Esophagus muscularis mucosa (tissue), 4 donors: Measurements from ENCODE around the gene SPARC. TPM values are rescaled to one million over a fixed set of nuclear protein-coding genes. Genes with fewer than 3 reads are reported as not detected.

Experiments used
- DNase-seq: peaks from one replicate; pipeline ENCODE4 v3.0.0-alpha.2; 2017; ENCODE audit errors: extremely low spot score
- H3K27ac ChIP-seq, 4 donors: fragments of 200-600 bp; sonication (generic); replicated peaks in 1 of 4; 1 replicate in 3 of 4; 2 replicates in 1 of 4; pipeline ENCODE4 v1.5.1; 2016 to 2019; ENCODE audit warnings: mild to moderate bottlenecking in 1 of 4
- H3K27me3 ChIP-seq, 4 donors: fragments of 200-600 bp; sonication (generic); one replicate each; pipeline versions ENCODE4 v1.5.1 to v1.6.0; 2016 to 2019
- H3K36me3 ChIP-seq, 4 donors: fragments of 200-600 bp; sonication (generic); one replicate each; pipeline ENCODE4 v1.5.1; 2016 to 2019
- H3K4me1 ChIP-seq, 4 donors: fragments of 200-600 bp; sonication (generic); one replicate each; pipeline ENCODE4 v1.5.1; 2016 to 2019
- H3K4me3 ChIP-seq, 4 donors: fragments of 200-600 bp; sonication (generic); 1 replicate in 2 of 4; 2 replicates in 2 of 4; pipeline ENCODE4 v1.5.1; 2016 to 2019; ENCODE audit warnings: mild to moderate bottlenecking in 4 of 4, moderate library complexity in 1 of 4
- H3K9me3 ChIP-seq, 4 donors: fragments of 200-600 bp; sonication (generic); 1 replicate in 3 of 4; 2 replicates in 1 of 4; pipeline ENCODE4 v1.5.1; 2016 to 2019
- EP300 ChIP-seq: sonication (generic); formaldehyde crosslinking; IDR thresholded peaks from one replicate; pipeline ENCODE4 v1.6.1; 2017; ENCODE audit warnings: antibody characterized with exemption
- POLR2A ChIP-seq: fragments of 450-650 bp; IDR thresholded peaks from one replicate; pipeline ENCODE4 v1.6.1; 2017; ENCODE audit warnings: antibody characterized with exemption, moderate library complexity, mild to moderate bottlenecking, low read depth
- POLR2AphosphoS5 ChIP-seq, 2 donors: sonication (generic); formaldehyde crosslinking; IDR thresholded peaks; one replicate each; pipeline ENCODE4 v1.6.1; 2017; ENCODE audit warnings: antibody characterized with exemption in 2 of 2
- WGBS: methylation state at CpG from one replicate; pipeline ENCODE4 v1.1.5; 2018; 5-methylcytosine and 5-hydroxymethylcytosine counted together
- intact Hi-C: fragments of 100-400 bp; cut with DNase I; formaldehyde crosslinking; loops from one replicate; pipeline ENCODE4 v1.15.1; 2023
- total RNA-seq, 4 donors: library from RNA; depleted of rRNA; stranded (reverse); fragments of >200 nt; gene quantifications; one replicate each; pipeline versions ENCODE4 v1.1.0 to v1.2.1, GENCODE V29; 2016
- TF ChIP-seq, protein P1 (sequence below), 3 experiments: fragments of 200-600 bp in 2 of 3; fragments of 450-650 bp in 1 of 3; sonication (generic) in 2 of 3; IDR thresholded peaks; one replicate each; pipeline ENCODE4 v1.5.1; 2017 to 2019; ENCODE audit warnings: antibody characterized with exemption in 3 of 3, mild to moderate bottlenecking in 2 of 3, moderate library complexity in 1 of 3

Gene SPARC, protein sequence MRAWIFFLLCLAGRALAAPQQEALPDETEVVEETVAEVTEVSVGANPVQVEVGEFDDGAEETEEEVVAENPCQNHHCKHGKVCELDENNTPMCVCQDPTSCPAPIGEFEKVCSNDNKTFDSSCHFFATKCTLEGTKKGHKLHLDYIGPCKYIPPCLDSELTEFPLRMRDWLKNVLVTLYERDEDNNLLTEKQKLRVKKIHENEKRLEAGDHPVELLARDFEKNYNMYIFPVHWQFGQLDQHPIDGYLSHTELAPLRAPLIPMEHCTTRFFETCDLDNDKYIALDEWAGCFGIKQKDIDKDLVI
- 100 to 1,000 TPM; 269 to 875 (median 432) TPM for total RNA-seq

DNA sequence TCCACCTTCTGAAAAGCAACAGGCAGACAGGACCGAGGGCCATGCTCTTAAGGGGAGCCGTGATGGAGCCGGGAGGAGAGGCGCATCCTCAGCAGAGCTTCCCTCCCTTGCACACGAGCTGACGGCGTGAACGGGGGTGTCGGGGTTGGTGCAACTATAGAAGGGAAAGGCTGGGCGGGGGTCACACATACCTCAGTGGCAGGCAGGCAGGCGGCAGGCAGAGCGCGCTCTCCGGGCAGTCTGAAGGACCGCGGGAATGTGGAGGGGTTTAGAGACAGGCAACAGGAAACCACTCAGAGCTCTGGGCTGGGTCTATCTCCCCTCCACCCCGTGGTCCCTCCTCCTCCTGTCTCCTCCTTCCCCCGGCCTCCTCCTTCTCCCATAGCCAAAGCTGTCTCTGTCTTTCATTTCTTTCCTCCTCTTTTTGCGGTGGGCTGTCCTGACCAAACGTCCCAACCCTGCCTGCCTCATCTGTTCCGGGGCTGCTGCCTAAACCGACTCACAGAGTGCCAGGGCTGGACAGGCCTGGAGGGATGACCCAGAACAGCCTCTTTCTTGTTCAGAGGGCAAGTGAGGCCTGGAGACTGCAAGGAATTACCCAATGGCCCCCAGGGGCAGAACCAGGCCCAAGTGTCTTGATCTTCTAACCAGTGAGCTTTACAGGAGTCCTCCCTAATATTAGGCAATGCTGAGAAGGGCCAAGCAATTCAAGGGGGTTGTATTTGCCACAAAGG, at the start of gene SPARC:
Gene SPARC, minus strand, starts transcription at position 242 of the 734 bp plus-strand sequence. CDS start 10,727 bp downstream, outside the sequence.
- Histone ChIP-seq H3K27ac (peak within 1 kb of the TSS; percentile 86 to 92 (median 88)), H3K36me3 (peaks cover 0 to 9% (median 0%) of the 10 kb centered on the region in 4 donors), H3K4me3 (peak within 1 kb of the TSS; percentile 56 to 77 (median 68)), H3K9me3 (no peaks in the 10 kb centered on the region), H3K27me3 (no peaks in the 10 kb centered on the region), H3K4me1 (peaks cover 20 to 60% (median 59%) of the 10 kb centered on the region in 4 donors)
- DNase-seq, result peak; percentile 96
- intact Hi-C loops, result no loop called here
- 4% methylated on average over 22 of the region's 22 CpGs for WGBS
- peak; percentile 66 to 91 for TF ChIP-seq POLR2AphosphoS5 (IDR thresholded peaks at IDR 0.05)
- peak; percentile 66 for TF ChIP-seq POLR2A
- TF ChIP-seq, protein P1, sequence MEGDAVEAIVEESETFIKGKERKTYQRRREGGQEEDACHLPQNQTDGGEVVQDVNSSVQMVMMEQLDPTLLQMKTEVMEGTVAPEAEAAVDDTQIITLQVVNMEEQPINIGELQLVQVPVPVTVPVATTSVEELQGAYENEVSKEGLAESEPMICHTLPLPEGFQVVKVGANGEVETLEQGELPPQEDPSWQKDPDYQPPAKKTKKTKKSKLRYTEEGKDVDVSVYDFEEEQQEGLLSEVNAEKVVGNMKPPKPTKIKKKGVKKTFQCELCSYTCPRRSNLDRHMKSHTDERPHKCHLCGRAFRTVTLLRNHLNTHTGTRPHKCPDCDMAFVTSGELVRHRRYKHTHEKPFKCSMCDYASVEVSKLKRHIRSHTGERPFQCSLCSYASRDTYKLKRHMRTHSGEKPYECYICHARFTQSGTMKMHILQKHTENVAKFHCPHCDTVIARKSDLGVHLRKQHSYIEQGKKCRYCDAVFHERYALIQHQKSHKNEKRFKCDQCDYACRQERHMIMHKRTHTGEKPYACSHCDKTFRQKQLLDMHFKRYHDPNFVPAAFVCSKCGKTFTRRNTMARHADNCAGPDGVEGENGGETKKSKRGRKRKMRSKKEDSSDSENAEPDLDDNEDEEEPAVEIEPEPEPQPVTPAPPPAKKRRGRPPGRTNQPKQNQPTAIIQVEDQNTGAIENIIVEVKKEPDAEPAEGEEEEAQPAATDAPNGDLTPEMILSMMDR (IDR thresholded peaks at IDR 0.05), result no peak

DNA sequence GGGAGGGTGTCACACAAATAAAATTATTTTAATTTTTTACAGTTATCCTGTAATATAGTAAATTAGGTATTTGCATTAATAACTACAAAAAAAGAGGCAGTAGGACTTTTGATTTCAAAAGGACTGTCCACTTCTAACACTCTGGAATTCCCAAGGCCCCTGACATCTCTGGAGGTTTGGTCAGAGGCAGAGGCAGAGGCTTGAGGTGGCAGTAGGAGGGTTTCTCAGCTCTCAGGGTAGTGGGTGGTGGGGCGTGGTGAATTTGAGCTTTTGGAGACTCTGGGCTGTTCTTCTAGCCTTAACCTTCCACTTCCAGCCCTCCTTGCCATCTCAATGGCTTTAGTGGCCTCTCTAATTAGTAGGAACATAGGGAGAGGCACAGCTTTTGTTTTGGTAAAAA, 48.9 kb upstream of the SPARC start:
- Histone ChIP-seq H3K27me3 (no peaks in the 10 kb centered on the region), H3K27ac (no peak overlapping the region), H3K36me3 (peaks cover 0 to 11% (median 3%) of the 10 kb centered on the region in 4 donors), H3K4me1 (peaks cover 14 to 17% (median 15%) of the 10 kb centered on the region in 4 donors), H3K9me3 (no peaks in the 10 kb centered on the region), H3K4me3 (no peak overlapping the region)
- intact Hi-C loops, result loop anchor here (5.0 kb wide), 1 partner anchor 38 kb away; no protein-coding TSS in a partner anchor
- no peak for TF ChIP-seq EP300
- TF ChIP-seq, protein P1 (IDR thresholded peaks at IDR 0.05), result no peak
- no peak for TF ChIP-seq POLR2A
- no peak for TF ChIP-seq POLR2AphosphoS5 (IDR thresholded peaks at IDR 0.05)
- no peak for DNase-seq
- 87% methylated on average over 1 of the region's 1 CpG for WGBS

DNA sequence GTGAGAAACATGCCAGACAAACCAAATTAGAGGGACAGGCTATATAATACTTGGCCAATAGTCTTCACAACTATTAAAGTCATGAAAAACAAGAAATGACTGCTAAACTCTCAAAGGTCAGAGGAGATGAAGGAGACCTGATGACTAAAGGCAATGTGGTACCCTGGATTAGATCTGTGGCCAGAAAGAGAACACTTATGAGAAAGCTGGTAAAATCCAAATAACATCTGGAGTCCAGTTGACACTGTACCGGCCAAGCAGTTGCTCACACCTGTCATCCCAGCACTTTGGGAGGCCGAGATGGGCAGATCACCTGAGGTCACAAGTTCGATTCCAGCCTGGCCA, 47.3 kb upstream of the SPARC start:
- no peak overlapping the region for H3K4me3 ChIP-seq
- no peak overlapping the region for H3K27ac ChIP-seq
- intact Hi-C loops, result no loop called here
- H3K27me3 ChIP-seq, result no peaks in the 10 kb centered on the region
- peaks cover 0 to 11% (median 3%) of the 10 kb centered on the region in 4 donors for H3K36me3 ChIP-seq
- 94% methylated on average over 3 of the region's 3 CpGs for WGBS
- no peaks in the 10 kb centered on the region for H3K9me3 ChIP-seq
- TF ChIP-seq POLR2AphosphoS5 (IDR thresholded peaks at IDR 0.05), result no peak
- no peak for TF ChIP-seq POLR2A
- TF ChIP-seq EP300, result no peak
- TF ChIP-seq, protein P1 (IDR thresholded peaks at IDR 0.05), result no peak
- peaks cover 0 to under 1% (median 0%) of the 10 kb centered on the region in 4 donors for H3K4me1 ChIP-seq
- DNase-seq, result no peak

DNA sequence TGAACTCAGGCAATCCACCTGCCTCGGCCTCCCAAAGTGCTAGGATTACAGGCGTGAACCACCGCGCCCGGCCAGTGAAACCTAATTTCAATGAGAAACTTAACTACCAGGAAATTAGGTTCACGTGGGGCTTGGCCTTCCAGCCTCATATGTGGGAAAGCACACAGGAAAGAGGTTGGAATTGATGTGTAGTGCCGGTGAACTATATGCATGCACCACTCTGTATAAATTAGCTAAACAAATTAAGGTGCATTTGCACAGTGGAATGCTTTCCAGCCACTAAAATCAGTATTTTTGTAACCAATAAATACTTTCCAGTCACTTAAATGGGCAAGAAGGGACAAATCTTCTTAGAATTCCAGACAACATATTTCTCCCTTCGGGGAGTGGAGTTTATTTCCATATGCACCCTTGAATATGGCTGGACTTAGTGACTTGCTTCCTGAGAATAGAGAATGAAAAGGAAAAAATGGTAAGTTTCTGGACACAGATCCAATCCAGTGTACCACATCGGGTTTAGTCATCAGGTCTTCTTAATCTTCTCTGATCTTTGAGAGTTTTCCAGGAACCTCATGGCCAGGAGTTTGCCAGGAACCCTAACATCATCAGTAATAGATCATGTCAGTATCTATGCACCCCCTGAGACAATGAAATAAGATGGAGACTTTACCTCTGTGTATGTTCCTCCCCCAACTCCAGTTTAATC, 46.8 kb upstream of the SPARC start:
- no peak for TF ChIP-seq POLR2AphosphoS5 (IDR thresholded peaks at IDR 0.05)
- TF ChIP-seq EP300, result no peak
- TF ChIP-seq, protein P1 (IDR thresholded peaks at IDR 0.05), result no peak
- no peak for TF ChIP-seq POLR2A
- no peak for DNase-seq
- Histone ChIP-seq H3K9me3 (no peaks in the 10 kb centered on the region), H3K36me3 (peaks cover 0 to 11% (median 3%) of the 10 kb centered on the region in 4 donors), H3K27ac (no peak overlapping the region), H3K27me3 (no peaks in the 10 kb centered on the region), H3K4me3 (no peak overlapping the region), H3K4me1 (no peaks in the 10 kb centered on the region)
- intact Hi-C loops, result no loop called here
- WGBS, result 89% methylated on average over 9 of the region's 9 CpGs
